ENCODE measurements around the gene CACNA1B. TPM values are rescaled to one million over a fixed set of nuclear protein-coding genes. Genes with fewer than 3 reads are reported as not detected.

CACNA1B gene
- total RNA-seq, 1 donor from 2014 or later: not detected

DNA sequence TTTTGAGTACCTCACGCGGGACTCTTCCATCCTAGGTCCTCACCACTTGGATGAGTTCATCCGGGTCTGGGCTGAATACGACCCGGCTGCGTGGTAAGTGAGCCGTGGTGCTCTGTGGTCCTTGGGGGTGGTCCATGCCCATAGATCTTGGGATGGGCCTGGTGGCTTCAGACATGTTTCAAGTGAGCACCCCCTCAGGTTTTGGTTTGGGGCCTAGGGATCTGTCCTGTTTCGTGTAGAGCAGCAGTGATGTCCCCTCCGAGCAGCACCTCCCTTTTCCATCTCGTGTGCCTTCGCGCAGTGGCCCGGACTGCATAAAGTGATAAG, 218.9 kb downstream of the CACNA1B start:
- TF ChIP-seq, protein P1, sequence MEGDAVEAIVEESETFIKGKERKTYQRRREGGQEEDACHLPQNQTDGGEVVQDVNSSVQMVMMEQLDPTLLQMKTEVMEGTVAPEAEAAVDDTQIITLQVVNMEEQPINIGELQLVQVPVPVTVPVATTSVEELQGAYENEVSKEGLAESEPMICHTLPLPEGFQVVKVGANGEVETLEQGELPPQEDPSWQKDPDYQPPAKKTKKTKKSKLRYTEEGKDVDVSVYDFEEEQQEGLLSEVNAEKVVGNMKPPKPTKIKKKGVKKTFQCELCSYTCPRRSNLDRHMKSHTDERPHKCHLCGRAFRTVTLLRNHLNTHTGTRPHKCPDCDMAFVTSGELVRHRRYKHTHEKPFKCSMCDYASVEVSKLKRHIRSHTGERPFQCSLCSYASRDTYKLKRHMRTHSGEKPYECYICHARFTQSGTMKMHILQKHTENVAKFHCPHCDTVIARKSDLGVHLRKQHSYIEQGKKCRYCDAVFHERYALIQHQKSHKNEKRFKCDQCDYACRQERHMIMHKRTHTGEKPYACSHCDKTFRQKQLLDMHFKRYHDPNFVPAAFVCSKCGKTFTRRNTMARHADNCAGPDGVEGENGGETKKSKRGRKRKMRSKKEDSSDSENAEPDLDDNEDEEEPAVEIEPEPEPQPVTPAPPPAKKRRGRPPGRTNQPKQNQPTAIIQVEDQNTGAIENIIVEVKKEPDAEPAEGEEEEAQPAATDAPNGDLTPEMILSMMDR (IDR thresholded peaks at IDR 0.05; ENCODE audit: insufficient read depth, low read length, severe bottlenecking): no peak
- DNase-seq (ENCODE audit: low read depth) (no peak), FAIRE-seq (no peak)
- no peaks in the 10 kb centered on the region for H3K27me3 ChIP-seq (ENCODE audit: control insufficient read depth, insufficient read depth, low read length)
- H3K36me3 ChIP-seq (ENCODE audit: control insufficient read depth, insufficient read depth, low read length): no peaks in the 10 kb centered on the region
- H3K4me3 ChIP-seq (ENCODE audit: low read depth, low read length): no peak overlapping the region

DNA sequence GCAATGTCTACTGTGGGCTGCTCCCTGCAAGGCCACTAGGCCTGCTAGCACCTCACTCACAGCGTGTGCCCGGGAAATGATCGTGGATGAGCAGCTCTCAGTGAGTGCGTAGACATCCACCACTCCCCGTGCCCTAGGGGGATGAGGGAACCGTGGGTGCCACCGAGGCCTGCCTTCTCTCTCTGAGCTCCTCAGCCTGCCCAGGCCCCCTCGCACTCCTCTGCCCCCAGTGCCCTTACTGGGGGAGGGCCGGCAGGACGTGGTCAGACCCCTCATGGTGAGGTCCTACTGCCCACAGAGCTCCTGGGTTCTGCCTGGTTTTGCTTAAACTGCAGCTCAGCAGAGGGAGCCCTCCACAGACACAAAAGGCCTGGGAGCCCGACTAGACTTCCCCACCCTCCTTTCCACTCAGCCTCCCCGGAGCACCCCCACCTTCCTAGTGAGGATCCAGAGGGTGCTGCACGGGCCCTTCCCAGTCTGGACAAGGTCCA, 220.0 kb downstream of the CACNA1B start:
- H3K27me3 ChIP-seq (ENCODE audit: control insufficient read depth, insufficient read depth, low read length): no peaks in the 10 kb centered on the region
- H3K4me3 ChIP-seq (ENCODE audit: low read depth, low read length): no peak overlapping the region
- TF ChIP-seq, protein P1 (IDR thresholded peaks at IDR 0.05; ENCODE audit: insufficient read depth, low read length, severe bottlenecking): no peak
- no peak for DNase-seq (ENCODE audit: low read depth)
- no peak for FAIRE-seq
- no peaks in the 10 kb centered on the region for H3K36me3 ChIP-seq (ENCODE audit: control insufficient read depth, insufficient read depth, low read length)

DNA sequence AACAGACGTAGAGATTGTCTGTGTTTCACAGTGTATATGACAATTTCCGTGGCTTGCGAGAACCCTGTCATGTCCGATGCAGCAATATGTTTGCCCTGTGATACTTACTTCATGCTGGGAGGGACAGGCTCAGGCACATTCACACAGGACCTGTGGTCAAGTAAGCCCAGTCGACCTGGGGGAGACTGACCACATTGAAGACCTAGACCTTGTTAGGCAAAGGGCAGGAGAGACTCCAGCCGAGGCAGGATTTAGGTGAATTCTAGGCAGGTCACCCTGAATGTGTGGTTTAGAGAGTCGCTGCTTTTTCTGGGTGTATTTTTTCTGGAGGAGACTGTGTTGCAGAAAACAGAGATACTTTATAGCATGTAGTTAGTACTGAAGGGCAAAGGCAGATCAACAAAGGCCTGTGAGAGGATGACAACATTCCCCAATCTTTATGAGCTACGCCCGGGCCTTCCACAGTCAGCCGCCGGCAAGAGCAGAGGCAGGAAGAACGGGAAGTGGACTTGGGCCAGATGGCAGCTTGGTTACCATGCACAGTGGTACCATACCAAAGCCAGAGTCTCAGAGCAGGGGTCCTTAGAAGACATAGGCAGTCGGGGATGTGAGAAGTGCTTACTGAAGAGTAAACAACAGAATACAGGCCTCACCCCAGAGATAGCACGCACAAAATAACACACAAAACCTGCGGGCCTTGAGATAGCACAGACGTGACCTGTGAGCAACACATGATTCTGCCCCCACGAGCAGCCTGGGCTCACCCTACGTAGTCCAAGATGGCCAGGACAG, 220.7 kb downstream of the CACNA1B start:
- TF ChIP-seq, protein P1 (IDR thresholded peaks at IDR 0.05; ENCODE audit: insufficient read depth, low read length, severe bottlenecking): no peak
- DNase-seq (ENCODE audit: low read depth) (no peak), FAIRE-seq (no peak)
- Histone ChIP-seq H3K27me3 (ENCODE audit: control insufficient read depth, insufficient read depth, low read length) (no peaks in the 10 kb centered on the region), H3K36me3 (ENCODE audit: control insufficient read depth, insufficient read depth, low read length) (no peaks in the 10 kb centered on the region), H3K4me3 (ENCODE audit: low read depth, low read length) (no peak overlapping the region)

DNA sequence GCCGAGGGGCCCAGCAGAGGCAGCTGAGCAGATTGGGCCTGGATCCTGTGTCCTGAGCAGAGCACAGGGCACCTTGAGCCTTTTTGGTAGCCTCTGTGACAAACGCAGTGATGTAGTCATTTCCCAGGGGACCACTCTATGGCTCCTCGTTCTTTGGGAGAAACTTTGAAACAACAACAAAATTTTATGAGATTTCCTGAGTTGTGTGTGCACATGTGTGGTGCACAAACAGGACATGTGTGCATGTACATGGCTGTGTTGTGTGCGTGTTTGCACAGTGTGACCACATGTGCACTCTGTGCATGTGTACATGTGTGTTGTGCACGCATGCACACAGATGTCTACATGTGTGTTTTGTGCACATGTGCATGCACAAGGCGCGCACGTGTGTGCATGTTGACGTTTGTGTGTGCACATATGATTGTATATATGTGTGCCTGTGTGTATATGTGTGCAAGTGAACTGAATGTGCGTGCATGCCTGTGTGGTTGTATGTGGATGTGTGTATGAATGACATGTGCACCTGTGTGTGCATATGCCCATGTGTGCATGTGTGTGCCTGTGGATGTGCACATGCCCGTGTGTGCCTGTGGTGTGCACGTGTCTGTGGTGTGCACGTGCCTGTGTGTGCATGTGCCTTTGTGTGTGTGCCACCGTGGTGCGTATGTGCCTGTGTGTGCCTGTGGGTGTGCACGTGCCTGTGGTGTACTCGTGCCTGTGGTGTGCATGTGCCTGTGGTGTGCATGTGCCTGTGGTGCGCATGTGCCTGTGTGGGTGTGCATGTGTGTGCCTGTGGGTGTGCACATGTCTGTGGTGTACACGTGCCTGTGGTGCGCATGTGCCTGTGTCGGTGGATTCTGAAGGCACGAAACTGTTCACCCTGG, 221.6 kb downstream of the CACNA1B start:
- TF ChIP-seq, protein P1 (IDR thresholded peaks at IDR 0.05; ENCODE audit: insufficient read depth, low read length, severe bottlenecking): no peak
- H3K36me3 ChIP-seq (ENCODE audit: control insufficient read depth, insufficient read depth, low read length): no peaks in the 10 kb centered on the region
- no peaks in the 10 kb centered on the region for H3K27me3 ChIP-seq (ENCODE audit: control insufficient read depth, insufficient read depth, low read length)
- peak; percentile 98 for FAIRE-seq
- DNase-seq (ENCODE audit: low read depth): no peak
- no peak overlapping the region for H3K4me3 ChIP-seq (ENCODE audit: low read depth, low read length)

DNA sequence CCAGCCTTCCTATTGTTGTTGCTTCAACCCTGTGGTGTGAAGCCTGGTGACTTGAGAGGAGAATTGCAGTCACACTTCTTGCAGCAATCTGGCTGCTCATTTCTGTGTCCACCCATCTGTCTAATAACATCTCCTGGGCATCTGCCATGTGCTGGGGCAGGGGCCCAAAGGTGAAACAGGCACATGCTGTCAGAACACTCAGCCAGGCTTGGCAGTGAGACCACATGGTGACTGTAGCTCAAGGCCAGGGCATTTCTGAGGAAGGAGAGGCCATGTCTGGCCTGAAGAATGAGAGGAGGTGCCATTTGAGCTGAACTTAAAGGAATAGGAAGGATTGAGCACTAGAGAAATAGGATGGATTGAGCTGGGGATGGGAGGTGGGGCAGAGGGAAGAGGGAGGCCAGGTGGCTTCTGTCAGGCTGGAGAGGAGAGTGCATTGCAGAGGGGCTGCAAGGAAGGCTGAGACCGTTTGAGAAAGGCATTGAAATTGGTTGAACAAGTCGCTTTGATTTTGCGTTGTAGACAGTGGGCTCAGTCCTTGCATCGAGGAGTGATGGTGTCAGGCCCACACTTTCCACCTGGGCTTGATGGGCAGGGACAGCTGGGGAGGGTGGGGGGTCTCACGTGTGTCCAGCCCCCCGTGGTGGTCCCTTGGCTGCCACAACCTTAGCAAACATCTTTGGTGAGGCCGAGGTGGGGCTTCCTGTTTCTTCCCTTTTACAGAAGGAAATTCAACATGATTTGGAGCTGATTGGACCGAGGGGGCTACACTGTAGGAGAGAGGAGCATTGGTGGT, 222.4 kb downstream of the CACNA1B start:
- Histone ChIP-seq H3K36me3 (ENCODE audit: control insufficient read depth, insufficient read depth, low read length) (no peaks in the 10 kb centered on the region), H3K4me3 (ENCODE audit: low read depth, low read length) (no peak overlapping the region), H3K27me3 (ENCODE audit: control insufficient read depth, insufficient read depth, low read length) (no peaks in the 10 kb centered on the region)
- DNase-seq (ENCODE audit: low read depth): no peak
- no peak for FAIRE-seq
- TF ChIP-seq, protein P1 (IDR thresholded peaks at IDR 0.05; ENCODE audit: insufficient read depth, low read length, severe bottlenecking): no peak

All from bronchial epithelial cell (primary cell).